ENCODE results near the gene CDK11A.
"Not testable (repeated sequence)": the region's sequence is repeated elsewhere in the genome, so short reads cannot be mapped to it uniquely, and the experiment has no call there.

The CDK11A gene

DNA sequence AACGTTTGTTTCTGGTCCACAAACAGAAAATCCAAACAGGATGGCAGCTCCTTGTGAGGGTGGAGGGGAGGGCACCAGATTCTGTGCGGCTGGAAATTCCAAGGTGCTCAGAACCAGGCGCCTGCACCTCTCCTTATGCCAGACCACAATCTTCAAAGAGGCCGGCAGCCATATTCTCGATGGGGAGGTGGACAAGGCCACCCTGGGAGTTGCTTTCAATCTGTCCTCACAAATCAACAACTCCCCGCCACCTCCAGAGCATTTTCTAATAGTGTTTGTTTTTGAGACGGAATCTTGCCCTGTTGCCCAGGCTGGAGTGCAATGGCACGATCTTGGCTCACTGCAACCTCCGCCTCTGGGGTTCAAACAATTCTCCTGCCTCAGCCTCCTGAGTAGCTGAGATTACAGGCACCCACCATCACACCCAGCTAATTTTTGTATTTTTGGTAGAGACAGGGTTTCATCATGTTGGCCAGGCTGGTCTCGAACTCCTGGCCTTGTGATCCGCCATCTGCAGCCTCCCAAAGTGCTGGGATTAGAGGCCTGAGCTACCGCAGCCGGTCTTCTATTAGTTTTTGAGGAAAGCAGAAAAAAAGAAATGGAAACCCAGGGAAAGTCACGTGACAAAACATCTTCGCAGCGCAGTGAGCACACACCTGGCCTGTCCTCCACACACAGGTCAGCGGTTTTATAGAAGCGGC lies 5.1 kb upstream of the CDK11A start:
- DNase-seq; in situ Hi-C loops (cut with MboI; ENCODE audit: low pct_unique_long_range_greater_than_20kb, low sequenced_read_pairs): not testable (repeated sequence)

DNA sequence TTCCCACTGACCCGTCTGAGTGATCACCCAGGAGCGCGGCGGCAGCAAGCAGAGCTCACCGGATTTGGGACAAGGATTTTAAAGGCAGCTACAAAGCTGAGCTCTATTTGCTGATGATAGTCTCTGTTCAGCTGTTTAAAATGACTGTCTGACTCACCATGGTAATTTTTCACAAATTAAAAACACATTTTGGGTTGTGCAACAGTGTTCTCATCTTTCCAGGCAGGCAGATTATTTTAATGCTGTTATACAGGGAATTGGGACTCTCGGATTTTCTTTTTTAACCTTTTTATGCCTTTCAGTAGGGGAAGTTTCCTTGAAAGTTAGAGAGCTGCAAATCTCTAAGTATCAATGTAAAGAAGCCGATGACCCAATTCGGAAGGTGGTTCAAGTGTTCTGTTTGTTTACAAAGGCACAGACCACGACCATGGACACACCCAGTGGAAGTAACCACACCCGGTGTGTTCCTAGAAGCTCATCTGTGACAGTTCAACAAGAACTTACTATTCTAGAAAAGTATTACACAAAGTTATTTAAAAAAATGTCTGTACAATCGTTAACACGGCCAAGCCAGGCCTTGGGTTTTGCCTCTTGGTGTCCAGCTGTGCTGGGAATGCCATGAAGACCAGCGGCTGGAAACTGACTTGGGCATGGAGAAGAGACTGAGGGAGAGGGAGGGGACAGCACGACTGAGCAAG lies 4.3 kb upstream of the CDK11A start:
- DNase-seq; in situ Hi-C loops (cut with MboI; ENCODE audit: low pct_unique_long_range_greater_than_20kb, low sequenced_read_pairs): not testable (repeated sequence)

DNA sequence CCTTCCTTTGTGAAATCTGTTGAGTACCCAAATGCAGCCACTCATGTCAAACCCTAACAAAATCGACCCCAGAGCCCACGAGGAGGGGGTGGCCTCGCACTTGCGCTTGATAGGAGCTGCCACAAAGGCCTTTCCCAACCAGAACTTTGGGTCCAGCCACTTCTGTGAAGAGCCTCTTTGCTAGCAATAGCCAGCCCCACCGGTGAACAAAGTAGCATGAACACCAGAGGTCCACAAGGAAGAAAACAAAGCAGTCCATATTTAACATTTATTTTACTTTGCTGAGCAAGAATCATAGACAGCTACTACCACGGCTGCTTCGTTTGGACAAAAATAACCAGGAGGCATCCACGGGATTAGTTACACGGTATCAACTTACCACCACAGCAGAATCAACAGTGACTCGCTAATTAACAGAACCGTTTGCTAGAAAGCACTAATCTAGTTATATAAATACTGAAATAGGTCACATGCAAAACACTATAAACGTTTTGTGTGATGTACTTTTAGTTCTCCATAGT lies 3.0 kb upstream of the CDK11A start:
- in situ Hi-C loops (cut with MboI; ENCODE audit: low pct_unique_long_range_greater_than_20kb, low sequenced_read_pairs); DNase-seq: not testable (repeated sequence)

DNA sequence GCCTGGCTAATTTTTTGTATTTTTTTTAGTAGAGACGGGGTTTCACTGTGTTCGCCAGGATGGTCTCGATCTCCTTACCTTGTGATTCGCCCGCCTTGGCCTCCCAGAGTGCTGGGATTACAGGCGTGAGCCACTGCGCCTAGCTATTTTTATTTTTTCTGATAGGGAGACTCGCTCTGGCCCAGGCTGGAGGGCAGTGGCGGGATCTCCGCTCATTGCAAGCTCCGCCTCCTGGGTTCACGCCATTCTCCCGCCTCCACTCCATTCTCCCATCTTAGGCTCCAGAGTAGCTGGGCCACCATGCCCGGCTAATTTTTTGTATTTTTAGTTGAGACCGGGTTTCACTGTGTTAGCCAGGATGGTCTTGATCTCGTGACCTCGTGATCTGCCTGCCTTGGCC lies 1.9 kb upstream of the CDK11A start:
- in situ Hi-C loops (cut with MboI; ENCODE audit: low pct_unique_long_range_greater_than_20kb, low sequenced_read_pairs); DNase-seq: not testable (repeated sequence)

GRCh38 chr1:1721201-1721600 lies 3.0 kb downstream of the CDK11A start:
- no peak for DNase-seq
- in situ Hi-C loops (cut with MboI; ENCODE audit: low pct_unique_long_range_greater_than_20kb, low sequenced_read_pairs): no loop called here

DNA sequence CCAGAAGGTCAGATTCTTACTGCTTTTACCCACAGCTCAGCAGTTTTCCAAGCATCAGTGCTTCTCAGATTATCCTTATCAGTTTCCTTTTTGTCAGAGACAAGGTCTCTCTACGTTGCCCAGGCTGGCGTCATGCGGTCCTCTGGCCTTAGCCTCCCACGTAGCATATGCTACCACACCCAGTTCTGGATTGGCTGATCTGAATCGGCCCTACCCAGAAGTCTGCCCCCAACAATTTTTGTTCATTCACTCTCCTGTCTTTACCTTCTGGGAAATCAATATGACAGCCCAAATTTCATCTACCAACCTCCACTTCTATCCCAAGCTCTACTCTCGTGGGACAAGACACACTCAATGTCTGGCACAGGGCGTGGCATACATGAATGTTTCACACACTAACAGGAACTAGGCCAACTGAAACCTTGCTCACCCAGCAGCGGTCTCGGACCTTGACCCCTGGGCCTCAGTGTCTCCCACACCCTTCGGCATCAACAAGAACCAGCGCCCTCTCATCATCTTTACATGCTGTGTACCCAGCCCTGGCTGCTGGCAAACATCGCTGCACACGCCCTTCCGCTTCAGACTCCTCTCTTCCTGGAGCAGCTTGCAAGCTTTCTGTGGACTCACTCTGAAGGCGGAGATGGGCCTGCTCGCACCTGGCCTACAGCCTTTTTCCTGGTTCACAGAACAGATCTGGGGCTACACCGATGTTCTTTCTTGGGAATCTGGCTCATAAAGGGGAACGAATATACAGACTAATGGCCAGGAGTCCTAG lies 8.9 kb downstream of the CDK11A start:
- in situ Hi-C loops (cut with MboI; ENCODE audit: low pct_unique_long_range_greater_than_20kb, low sequenced_read_pairs); DNase-seq: not testable (repeated sequence)

DNA sequence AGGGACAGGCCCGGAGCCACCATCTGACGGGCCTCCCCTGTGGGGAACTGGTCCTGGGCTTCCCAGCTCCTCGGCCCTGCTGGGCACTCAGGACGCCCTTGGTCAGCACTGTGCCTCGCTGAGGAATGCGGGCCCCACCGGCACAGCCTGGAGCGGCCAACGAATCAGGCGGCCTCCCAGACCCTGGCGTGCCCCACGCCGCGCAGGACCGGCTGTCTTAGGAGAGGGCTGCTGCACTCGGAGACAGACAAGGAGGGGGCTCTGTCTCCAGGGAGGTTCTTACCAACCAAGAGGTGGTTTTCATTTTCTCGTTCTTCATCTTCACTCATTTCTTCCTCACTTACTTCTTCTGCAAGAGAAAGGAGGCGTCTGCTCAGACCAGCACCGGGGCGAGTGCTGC lies 16.3 kb downstream of the CDK11A start:
- in situ Hi-C loops (cut with MboI; ENCODE audit: low pct_unique_long_range_greater_than_20kb, low sequenced_read_pairs); DNase-seq: not testable (repeated sequence)

DNA sequence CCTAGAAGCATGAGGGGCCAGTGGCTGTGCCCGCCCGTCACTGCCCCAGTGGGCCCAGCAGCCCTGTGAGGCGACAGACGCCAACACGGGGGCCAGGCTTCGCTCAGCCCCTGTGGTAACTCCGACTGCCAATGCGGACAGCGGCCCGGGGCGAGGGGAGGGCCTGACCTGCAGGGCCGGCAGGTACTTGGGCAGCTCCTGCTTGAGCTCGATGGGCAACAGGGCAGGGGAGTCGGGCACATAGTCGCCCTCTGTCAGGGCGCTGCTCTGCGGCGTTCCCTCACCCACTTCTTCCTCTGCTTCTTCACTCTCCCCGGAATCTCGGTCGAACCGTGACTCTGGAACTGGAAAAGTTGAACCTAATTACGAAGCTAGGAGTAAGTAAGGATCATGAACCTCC lies 16.9 kb downstream of the CDK11A start:
- DNase-seq; in situ Hi-C loops (cut with MboI; ENCODE audit: low pct_unique_long_range_greater_than_20kb, low sequenced_read_pairs): not testable (repeated sequence)

DNA sequence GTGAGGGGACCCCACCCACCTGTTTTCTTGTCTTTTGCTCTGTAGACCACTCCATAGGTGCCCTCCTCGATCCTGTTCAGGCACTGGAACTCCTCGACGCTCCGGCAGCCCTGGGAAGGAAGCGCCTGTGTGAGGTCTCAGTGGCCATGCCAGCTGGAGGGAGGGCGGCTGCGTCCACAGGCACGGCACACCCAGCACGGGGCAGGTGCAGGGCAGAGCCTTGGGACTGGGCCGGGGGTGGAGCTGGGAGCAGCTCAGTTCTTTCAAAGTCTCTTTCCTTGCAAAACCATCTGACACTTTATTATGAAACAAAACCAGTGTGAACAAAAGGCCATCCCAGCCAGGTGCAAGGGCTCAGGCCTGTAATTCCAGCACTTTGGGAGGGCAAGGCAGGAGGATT lies 18.5 kb downstream of the CDK11A start:
- DNase-seq; in situ Hi-C loops (cut with MboI; ENCODE audit: low pct_unique_long_range_greater_than_20kb, low sequenced_read_pairs): not testable (repeated sequence)

DNA sequence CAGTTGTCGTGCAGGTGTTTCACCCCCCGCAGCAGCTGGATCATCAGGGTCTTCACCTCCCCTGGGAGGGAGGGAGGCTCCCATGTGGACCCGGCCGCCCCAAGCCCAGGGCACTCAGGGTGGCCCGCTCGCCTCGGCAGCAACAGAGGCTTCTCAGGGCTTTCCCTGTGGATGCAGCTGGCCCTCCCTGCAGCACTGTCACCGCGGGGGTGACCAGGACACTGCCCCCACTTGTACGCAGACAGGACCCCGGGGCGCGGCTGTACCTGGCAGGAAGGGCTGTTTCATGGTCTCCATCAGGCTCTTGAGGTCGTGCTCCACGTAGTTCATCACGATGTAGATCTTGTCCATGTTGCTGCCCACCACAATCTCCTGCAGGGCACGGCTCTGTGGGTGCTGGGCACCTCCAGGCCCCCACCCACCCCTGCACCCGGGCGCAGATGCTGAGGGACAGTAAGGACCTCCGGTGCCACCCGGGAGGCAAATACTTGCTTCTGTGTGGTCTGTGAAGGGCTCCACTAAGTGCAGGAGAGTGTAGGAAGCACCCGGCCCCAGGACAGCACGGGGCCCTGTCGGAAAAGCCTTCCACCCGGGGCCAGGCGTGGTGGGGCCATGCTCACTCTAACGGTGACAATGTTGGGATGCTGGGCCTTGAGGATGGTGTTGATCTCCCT lies 19.7 kb downstream of the CDK11A start:
- DNase-seq; in situ Hi-C loops (cut with MboI; ENCODE audit: low pct_unique_long_range_greater_than_20kb, low sequenced_read_pairs): not testable (repeated sequence)

DNA sequence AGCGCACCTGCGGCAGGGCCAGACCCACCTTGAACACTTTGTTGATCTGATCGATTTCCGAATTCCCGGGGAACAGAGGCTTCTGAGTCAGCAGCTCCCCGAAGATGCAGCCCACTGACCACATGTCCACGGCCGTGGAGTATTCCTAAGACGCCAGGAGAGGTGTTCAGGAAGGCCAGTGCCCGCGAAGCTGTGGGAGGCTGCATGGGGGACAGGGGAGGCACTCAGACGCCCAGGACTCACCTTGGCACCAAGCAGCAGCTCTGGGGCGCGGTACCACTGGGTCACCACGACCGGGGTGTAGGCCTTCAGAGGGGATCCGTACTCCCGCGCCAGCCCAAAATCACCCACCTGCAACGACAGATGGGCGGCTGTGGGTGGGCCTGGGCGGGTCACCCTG lies 20.4 kb downstream of the CDK11A start:
- in situ Hi-C loops (cut with MboI; ENCODE audit: low pct_unique_long_range_greater_than_20kb, low sequenced_read_pairs): no loop called here
- no peak for DNase-seq

GRCh38 chr1:1702506-1702905 lies 21.7 kb downstream of the CDK11A start:
- DNase-seq; in situ Hi-C loops (cut with MboI; ENCODE audit: low pct_unique_long_range_greater_than_20kb, low sequenced_read_pairs): not testable (repeated sequence)

GRCh38 chr1:1700557-1700956 lies 23.6 kb downstream of the CDK11A start:
- not testable (repeated sequence) for DNase-seq

GRCh38 chr1:1700067-1700466 lies 24.1 kb downstream of the CDK11A start:
- DNase-seq; in situ Hi-C loops (cut with MboI; ENCODE audit: low pct_unique_long_range_greater_than_20kb, low sequenced_read_pairs): not testable (repeated sequence)

More at GRCh38 chr1:1700557-1700956, 23.6 kb downstream of the CDK11A start:
- in situ Hi-C loops (cut with MboI; ENCODE audit: low pct_unique_long_range_greater_than_20kb, low sequenced_read_pairs): not testable (repeated sequence)

- DNase-seq; in situ Hi-C loops (cut with MboI; ENCODE audit: low pct_unique_long_range_greater_than_20kb, low sequenced_read_pairs): not testable (repeated sequence)
These were observed 25.1 kb downstream of the CDK11A start for GRCh38 chr1:1699061-1699460.

- in situ Hi-C loops (cut with MboI; ENCODE audit: low pct_unique_long_range_greater_than_20kb, low sequenced_read_pairs); DNase-seq: not testable (repeated sequence)
These were observed 26.6 kb downstream of the CDK11A start for GRCh38 chr1:1697358-1698183.

- in situ Hi-C loops (cut with MboI; ENCODE audit: low pct_unique_long_range_greater_than_20kb, low sequenced_read_pairs): not testable (repeated sequence)
These were observed 27.5 kb downstream of the CDK11A start for GRCh38 chr1:1696431-1697357.

More at GRCh38 chr1:1696431-1697357, 27.5 kb downstream of the CDK11A start:
- DNase-seq: not testable (repeated sequence)

All from KBM-7 (cell line).